ENCODE measurements around the gene LINC00305.

GRCh38 chr18:64179556-64180080, 30.7 kb upstream of the LINC00305 start:
- TF ChIP-seq ARNTL (CRISPR knock-in tag; IDR thresholded peaks at IDR 0.05; ENCODE audit: borderline replicate concordance, low read depth), result no peak
- TF ChIP-seq ESRRG (CRISPR knock-in tag; IDR thresholded peaks at IDR 0.05), result no peak
- TF ChIP-seq, protein P1, sequence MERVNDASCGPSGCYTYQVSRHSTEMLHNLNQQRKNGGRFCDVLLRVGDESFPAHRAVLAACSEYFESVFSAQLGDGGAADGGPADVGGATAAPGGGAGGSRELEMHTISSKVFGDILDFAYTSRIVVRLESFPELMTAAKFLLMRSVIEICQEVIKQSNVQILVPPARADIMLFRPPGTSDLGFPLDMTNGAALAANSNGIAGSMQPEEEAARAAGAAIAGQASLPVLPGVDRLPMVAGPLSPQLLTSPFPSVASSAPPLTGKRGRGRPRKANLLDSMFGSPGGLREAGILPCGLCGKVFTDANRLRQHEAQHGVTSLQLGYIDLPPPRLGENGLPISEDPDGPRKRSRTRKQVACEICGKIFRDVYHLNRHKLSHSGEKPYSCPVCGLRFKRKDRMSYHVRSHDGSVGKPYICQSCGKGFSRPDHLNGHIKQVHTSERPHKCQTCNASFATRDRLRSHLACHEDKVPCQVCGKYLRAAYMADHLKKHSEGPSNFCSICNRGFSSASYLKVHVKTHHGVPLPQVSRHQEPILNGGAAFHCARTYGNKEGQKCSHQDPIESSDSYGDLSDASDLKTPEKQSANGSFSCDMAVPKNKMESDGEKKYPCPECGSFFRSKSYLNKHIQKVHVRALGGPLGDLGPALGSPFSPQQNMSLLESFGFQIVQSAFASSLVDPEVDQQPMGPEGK (CRISPR knock-in tag; IDR thresholded peaks at IDR 0.05; ENCODE audit: borderline replicate concordance), result no peak
- TF ChIP-seq ZNF70 (CRISPR knock-in tag; IDR thresholded peaks at IDR 0.05), result no peak
- no peak for TF ChIP-seq ISL1 (CRISPR knock-in tag; IDR thresholded peaks at IDR 0.05)
